Neural cell (in vitro differentiated cells): ENCODE data around the gene NUDT12.

ENCODE experiments used
- EP300 ChIP-seq: fragments of 450-650 bp; conservative IDR thresholded peaks from 2 replicates; pipeline ENCODE4 v1.6.1; 2014; ENCODE audit warnings: antibody characterized with exemption, mild to moderate bottlenecking, moderate library complexity; ENCODE audit not compliant: poor library complexity, severe bottlenecking
- POLR2AphosphoS5 ChIP-seq: IDR thresholded peaks from 2 replicates; pipeline ENCODE4 v1.6.1; 2012
- RAD21 ChIP-seq: fragments of 450-650 bp; conservative IDR thresholded peaks from 2 replicates; pipeline ENCODE4 v1.6.1; 2014; ENCODE audit warnings: antibody characterized with exemption, mild to moderate bottlenecking, moderate library complexity
- SMC3 ChIP-seq: fragments of 450-650 bp; conservative IDR thresholded peaks from 2 replicates; pipeline ENCODE4 v1.6.1; 2014; ENCODE audit warnings: antibody characterized with exemption, mild to moderate bottlenecking, moderate library complexity; ENCODE audit not compliant: poor library complexity
- TAF1 ChIP-seq: IDR thresholded peaks from 2 replicates; pipeline ENCODE4 v1.6.1; 2012; ENCODE audit warnings: low read depth
- TF ChIP-seq, protein P1 (sequence below): IDR thresholded peaks from 2 replicates; pipeline ENCODE4 v1.6.1; 2012; ENCODE audit warnings: borderline replicate concordance
- TF ChIP-seq, protein P2 (sequence below): fragments of 450-650 bp; IDR thresholded peaks from 2 replicates; pipeline ENCODE4 v1.5.1; 2014; ENCODE audit warnings: antibody characterized with exemption, mild to moderate bottlenecking, moderate library complexity; ENCODE audit not compliant: poor library complexity, severe bottlenecking

DNA sequence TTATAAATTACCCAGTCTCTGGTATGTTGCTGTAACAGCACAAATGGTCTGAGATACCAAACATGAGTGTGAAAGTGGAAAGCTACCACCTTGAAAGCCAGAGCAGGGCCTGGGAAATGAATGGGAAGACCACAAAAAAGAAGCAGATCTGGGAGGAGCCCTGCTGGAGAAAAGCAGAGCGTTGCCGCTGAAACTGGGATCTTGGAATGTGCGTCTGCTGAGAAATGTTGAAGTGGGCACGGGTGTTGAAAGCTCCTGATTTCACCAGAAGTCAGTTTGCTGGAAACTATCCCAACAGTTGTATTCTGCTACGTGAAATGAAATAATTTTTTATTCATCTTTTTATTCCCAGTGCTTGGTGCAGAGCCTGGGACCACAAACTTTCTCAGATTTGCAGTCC is 40.0 kb downstream of the NUDT12 start:
- no peak for TF ChIP-seq RAD21
- TF ChIP-seq, protein P1, sequence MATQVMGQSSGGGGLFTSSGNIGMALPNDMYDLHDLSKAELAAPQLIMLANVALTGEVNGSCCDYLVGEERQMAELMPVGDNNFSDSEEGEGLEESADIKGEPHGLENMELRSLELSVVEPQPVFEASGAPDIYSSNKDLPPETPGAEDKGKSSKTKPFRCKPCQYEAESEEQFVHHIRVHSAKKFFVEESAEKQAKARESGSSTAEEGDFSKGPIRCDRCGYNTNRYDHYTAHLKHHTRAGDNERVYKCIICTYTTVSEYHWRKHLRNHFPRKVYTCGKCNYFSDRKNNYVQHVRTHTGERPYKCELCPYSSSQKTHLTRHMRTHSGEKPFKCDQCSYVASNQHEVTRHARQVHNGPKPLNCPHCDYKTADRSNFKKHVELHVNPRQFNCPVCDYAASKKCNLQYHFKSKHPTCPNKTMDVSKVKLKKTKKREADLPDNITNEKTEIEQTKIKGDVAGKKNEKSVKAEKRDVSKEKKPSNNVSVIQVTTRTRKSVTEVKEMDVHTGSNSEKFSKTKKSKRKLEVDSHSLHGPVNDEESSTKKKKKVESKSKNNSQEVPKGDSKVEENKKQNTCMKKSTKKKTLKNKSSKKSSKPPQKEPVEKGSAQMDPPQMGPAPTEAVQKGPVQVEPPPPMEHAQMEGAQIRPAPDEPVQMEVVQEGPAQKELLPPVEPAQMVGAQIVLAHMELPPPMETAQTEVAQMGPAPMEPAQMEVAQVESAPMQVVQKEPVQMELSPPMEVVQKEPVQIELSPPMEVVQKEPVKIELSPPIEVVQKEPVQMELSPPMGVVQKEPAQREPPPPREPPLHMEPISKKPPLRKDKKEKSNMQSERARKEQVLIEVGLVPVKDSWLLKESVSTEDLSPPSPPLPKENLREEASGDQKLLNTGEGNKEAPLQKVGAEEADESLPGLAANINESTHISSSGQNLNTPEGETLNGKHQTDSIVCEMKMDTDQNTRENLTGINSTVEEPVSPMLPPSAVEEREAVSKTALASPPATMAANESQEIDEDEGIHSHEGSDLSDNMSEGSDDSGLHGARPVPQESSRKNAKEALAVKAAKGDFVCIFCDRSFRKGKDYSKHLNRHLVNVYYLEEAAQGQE: no peak
- no peak for TF ChIP-seq TAF1
- TF ChIP-seq EP300: no peak
- TF ChIP-seq, protein P2, sequence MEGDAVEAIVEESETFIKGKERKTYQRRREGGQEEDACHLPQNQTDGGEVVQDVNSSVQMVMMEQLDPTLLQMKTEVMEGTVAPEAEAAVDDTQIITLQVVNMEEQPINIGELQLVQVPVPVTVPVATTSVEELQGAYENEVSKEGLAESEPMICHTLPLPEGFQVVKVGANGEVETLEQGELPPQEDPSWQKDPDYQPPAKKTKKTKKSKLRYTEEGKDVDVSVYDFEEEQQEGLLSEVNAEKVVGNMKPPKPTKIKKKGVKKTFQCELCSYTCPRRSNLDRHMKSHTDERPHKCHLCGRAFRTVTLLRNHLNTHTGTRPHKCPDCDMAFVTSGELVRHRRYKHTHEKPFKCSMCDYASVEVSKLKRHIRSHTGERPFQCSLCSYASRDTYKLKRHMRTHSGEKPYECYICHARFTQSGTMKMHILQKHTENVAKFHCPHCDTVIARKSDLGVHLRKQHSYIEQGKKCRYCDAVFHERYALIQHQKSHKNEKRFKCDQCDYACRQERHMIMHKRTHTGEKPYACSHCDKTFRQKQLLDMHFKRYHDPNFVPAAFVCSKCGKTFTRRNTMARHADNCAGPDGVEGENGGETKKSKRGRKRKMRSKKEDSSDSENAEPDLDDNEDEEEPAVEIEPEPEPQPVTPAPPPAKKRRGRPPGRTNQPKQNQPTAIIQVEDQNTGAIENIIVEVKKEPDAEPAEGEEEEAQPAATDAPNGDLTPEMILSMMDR: no peak
- no peak for TF ChIP-seq SMC3
- TF ChIP-seq POLR2AphosphoS5: no peak
